ENCODE data around the gene QPCTL.

GRCh38 chr19:45701676-45702075, 9.2 kb downstream of the QPCTL start:
- TF ChIP-seq, protein P1, sequence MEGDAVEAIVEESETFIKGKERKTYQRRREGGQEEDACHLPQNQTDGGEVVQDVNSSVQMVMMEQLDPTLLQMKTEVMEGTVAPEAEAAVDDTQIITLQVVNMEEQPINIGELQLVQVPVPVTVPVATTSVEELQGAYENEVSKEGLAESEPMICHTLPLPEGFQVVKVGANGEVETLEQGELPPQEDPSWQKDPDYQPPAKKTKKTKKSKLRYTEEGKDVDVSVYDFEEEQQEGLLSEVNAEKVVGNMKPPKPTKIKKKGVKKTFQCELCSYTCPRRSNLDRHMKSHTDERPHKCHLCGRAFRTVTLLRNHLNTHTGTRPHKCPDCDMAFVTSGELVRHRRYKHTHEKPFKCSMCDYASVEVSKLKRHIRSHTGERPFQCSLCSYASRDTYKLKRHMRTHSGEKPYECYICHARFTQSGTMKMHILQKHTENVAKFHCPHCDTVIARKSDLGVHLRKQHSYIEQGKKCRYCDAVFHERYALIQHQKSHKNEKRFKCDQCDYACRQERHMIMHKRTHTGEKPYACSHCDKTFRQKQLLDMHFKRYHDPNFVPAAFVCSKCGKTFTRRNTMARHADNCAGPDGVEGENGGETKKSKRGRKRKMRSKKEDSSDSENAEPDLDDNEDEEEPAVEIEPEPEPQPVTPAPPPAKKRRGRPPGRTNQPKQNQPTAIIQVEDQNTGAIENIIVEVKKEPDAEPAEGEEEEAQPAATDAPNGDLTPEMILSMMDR (IDR thresholded peaks at IDR 0.05): no peak
- no peak for TF ChIP-seq POLR2AphosphoS5 (IDR thresholded peaks at IDR 0.05)
